ENCODE data around the gene ELP4.

Gene ELP4

DNA sequence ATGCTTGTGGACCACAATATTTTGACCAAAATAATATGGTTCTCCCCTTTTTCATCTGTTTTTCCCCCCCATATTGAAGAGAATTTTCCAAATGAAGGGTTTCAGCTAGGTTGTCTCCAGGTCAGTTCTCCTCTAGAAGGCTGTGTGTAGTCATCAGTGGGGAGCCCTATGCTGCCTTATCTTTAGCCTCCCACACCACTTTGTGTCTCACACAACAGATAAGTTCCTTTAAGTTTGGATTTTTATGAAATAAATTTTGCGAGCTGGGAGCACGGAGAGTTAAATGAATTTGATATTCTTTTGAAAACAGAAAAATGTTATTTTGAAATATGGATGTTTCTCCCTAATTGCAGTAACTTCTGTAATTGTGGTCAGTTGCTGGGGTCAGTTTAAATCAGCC is 272.7 kb downstream of the ELP4 start:
- DNase-seq = no peak

GRCh38 chr11:31783252-31783651 is 273.7 kb downstream of the ELP4 start:
- no peak for DNase-seq

DNA sequence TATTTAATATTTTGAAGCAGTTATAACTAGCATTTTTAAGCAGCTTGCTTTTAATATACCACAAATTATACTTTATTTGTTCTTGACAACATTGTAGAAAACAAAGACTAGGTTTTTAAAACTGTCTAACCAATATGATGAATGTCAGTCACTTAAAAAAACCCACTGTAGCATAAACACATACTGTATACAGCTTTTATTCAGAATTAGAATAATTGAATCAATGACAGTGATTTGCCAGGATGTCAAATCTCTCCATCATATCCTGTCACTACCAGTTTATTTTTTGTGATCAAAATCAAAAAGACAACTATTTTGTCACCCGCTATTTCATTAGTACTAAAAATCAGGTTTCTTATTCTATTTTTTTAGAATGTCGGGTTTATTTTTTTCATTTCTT is 275.0 kb downstream of the ELP4 start:
- DNase-seq = no peak

- DNase-seq = no peak
Measured at GRCh38 chr11:31786996-31787685, 277.6 kb downstream of the ELP4 start.

GRCh38 chr11:31788085-31788484 is 278.5 kb downstream of the ELP4 start:
- no peak for DNase-seq

DNA sequence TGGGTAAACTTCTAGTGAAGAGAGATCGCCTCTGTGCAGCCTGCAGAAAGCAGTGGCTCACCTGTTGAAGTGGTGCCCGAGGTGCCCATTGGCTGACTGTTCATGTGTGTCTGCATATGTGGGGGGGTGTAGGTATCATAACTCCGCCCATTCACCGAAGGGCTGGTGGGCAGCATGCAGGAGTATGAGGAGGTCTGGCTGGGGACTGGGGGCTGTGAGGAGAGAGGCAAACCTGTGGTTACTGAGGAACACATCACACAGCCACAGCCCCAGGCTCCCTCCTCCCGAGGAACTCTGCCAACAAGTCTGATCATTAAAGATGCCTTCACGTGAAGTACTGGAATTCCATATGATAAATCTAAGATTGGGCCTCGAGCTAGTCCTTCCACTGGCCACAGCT is 281.1 kb downstream of the ELP4 start:
- no peak for DNase-seq

DNA sequence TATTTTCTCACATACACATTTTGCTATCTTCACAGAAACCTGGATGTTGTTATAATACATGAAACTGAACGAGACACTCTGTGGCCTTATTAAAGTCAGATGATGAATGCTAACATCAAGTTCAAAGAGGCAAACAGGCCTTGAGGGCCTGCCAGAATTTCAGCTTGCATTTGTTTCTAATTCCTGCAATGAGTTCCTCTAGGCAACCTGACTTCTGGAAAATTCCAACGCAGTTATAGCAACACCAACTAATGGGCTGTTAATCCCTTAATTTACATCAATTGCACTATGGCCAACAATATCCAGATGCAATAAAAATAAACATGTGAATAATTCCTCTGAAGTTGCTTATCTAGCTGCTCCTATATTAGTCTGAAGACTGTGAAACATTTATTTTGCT is 282.5 kb downstream of the ELP4 start:
- no peak for DNase-seq

GRCh38 chr11:31792456-31792855 is 282.9 kb downstream of the ELP4 start:
- DNase-seq = no peak

DNA sequence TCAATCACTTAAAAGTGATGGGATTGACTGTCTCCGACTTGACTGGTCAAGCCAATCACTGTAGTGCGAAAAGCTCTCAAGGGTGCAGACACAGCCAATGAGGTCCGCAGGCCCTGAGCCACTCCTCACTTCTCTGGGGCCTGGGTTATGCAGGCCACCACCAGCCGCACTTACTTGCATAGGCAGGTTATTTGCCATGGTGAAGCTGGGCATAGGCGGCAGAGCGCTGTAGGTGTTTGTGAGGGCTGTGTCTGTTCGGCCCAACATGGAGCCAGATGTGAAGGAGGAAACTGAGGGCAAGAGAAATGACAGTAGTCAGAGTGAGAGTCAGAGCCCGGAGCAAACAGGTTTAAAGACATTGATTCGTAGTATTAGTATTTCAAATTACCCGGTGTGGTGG is 283.7 kb downstream of the ELP4 start:
- no peak for DNase-seq

DNA sequence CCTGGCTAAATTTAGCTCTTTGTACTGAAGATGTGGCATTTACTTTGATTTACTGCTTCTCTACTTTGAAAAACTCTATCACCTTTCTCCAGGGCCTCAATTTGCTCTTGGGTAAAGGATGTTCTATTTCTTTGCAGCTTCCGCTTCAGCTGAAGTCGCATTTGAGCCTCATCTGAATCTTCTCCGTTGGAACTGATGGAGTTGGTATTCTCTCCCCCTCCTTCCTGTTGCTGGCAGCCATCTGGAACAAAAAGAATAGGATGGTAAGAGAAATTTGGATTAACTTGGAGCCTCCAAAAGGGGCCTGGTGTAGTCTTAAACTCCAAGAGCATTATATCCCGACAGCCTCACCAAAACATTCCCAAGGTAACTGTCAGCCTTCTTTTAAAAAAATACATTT is 285.0 kb downstream of the ELP4 start:
- no peak for DNase-seq

DNA sequence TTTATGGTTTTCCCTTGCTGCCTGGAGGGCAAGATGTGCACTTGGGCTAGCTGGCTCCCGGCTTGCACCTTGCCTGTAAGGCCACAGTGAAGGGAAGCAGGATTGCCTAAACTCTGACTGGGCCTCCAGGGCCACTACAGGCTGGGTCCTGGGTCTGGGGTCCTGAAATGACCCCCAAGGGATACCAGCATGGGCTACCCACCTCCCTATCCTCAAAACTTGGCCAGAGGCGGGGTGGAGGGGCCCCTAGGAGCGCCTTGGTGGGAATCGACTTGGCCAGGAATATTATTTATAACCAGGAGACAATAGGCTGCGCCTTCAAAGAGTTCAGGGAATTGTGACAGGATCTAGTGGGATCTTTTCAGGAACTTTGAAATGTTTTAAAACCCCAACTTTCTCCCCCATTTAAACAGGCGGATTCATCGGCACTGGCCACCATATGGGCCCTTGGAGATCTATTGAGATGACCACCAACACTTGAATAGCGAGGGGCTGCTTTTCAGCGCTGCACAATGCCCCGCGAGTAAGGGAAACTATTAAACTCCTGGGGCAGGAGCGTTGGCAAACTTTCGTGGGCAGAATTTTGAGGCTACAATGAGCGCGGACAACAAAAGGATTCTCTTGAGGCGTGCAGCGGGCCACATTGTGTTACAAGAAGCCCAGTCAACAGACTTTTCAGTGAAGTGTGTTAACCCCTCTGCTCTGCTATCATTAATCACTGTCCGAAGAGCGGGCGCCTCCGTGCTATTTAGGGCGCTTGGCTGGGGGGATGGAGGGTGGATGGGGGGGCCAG is 286.3 kb downstream of the ELP4 start:
- DNase-seq = no peak

DNA sequence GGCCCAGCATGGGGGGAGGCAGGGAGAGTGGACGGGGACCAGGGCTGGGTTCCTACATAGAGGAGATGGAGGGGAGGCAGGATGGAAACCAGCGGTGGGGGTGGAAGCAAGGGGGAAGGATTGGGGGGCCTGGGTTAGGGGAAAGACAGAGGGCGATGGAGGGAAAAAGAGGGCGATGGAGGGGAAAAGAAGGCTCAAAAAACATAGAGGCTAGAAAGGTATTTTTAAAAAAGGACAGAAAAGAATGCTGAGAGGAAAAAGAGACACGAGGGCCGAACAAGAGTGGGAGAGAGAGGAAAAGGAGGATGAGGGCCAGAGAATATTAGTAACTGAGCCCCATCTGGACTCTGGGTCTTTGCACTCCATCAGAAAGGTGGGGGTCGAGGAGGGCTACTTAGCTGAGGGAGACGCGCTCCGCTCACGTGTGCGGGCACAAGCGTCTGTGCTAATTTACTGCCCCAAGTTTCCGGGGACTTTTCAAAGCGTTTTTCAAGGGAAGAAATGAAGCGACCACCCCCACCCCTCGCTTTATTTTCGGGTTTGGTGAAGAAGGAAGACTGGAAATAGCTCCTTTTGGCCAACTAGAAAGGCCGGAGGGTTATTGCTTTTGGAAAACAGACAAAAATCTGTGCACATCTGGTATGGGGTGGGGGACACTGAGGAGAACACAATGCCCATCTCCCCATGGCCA is 287.1 kb downstream of the ELP4 start:
- no peak for DNase-seq

DNA sequence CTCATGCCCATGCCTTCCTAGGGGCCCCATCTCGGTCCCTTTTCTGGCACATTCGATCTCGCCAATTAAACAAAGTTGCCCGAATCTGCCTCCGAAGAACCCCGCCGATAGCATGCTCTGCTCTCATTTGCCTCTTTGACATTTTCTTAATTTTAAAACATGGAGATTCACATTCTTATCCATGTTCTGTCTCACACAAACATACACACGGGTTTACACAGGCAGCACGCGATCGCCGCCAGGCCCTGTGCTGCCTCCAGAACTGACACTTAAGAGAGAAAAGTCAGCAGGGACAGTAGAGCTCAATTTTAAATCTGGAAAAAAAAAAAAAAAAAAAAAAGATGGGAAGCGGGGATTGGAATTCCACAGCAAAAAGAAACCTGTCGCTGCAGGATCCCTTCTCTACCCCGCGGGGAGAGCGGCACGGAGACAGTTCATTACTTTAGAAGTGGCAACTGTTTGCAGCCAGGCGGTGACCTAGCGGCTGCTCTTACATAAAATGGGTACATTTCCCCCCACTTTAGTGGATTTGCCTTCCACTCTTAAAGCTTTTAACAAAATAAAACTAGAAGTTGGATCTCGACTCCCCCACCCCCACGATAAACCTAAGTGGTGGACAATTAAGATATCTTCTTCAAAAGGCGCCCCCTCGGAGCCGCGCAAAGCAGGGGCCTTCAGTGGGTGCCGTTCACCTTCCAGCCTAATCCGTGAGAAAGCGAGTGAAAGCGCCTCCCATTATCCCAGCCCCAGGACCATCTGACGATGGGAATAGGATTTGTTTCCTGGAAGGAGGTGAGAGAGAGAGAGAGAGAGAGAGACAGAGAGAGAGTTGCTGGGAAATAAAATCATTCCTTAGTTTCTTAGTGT is 287.9 kb downstream of the ELP4 start:
- DNase-seq = no peak

DNA sequence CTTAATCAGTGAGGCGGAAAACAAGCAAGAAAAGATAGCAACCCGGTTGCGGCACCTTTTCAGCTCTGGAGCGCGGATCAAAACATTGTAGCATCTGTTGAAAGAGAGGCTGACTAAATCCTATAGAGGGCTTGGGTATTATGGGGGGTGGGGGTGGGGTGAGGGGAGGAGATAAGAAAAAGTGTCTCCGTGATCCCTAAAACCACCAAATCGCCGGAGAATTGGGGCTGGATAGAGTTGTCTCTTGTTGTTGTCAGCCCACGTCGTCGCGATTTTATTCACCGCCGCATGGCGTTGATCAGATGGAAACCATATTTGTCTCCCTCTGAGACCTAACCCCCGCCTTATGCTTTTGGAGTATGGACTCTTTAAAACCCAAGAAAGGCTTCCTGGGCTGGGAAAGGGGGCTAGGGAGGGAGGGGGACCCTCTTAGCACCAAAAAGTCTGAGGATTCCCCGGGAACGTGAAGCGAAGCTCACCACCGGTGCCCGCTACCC is 288.5 kb downstream of the ELP4 start:
- no peak for DNase-seq

GRCh38 chr11:31798554-31799434 is 289.2 kb downstream of the ELP4 start:
- no peak for DNase-seq

- no peak for DNase-seq
Measured at GRCh38 chr11:31799435-31800397, 290.1 kb downstream of the ELP4 start.

DNA sequence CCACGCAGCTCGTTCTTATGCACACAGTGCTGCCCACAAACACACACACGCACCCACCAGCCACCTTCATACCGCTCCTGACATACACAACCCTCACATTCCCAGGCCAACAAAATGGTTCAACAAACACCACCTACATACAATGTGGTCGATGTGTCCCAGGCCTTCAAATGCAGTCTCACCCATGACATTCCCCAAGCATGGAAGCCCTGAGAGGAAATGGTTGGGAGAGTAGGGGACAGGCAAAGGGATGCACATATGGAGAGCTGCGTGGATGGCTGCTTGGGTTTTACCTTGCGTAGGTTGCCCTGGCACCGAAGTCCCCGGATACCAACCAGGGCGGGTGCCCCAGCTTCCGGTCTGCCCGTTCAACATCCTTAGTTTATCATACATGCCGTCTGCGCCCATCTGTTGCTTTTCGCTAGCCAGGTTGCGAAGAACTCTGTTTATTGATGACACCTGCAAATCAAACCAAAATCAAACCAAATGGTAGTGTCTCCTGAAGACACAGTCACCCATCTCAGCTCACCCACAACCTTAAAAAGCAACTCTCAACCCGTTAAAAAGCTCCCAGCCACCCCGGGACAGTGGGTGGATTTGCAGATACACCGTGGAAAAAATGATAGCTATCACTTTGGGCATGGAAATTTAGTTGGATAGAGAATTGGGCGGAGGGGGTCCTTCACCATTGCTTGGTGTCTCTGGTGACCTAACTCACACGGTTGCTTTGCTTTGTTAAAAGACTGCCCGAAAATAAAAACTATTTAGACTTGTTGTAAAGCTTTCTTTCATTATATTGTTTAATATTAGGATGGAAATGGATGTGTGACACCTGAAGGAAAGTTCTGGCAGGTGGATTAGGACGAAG is 291.1 kb downstream of the ELP4 start:
- no peak for DNase-seq

DNA sequence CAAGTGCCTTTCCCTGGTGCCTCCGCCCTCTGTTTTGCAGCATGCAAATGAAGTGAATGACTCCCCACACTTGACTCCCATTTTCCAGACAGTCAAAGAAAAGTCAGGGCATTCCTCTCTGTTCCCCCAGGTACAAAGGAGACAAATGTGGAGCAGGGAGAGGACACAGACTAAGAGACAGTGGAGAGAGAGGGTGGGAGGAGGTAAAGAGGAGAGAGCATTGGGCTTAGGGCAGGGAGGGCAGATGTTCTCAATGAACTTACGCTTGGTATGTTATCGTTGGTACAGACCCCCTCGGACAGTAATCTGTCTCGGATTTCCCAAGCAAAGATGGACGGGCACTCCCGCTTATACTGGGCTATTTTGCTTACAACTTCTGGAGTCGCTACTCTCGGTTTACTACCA is 291.7 kb downstream of the ELP4 start:
- DNase-seq = no peak

- no peak for DNase-seq
Measured at GRCh38 chr11:31802000-31802551, 292.5 kb downstream of the ELP4 start.
